GOT3 (cell line): Measurements from ENCODE around the gene SLC1A1.

Experiments
- DNase-seq: peaks from one replicate; lab custom pipeline; 2025; ENCODE audit warnings: mixed read lengths; lab: John Stamatoyannopoulos, UW

SLC1A1 gene

GRCh38 chr9:4620057-4620765, 129.9 kb downstream of the SLC1A1 start:
- no peak for DNase-seq

GRCh38 chr9:4620881-4621555, 130.8 kb downstream of the SLC1A1 start:
- no peak for DNase-seq

GRCh38 chr9:4622016-4622415, 131.7 kb downstream of the SLC1A1 start:
- DNase-seq: no peak

GRCh38 chr9:4630836-4631235, 140.6 kb downstream of the SLC1A1 start:
- DNase-seq: no peak
